GM19238 (cell line): ENCODE results near the gene MEN1.

Experiments used
- DNase-seq: peaks from one replicate; pipeline ENCODE4 v3.0.0; 2011; ENCODE audit warnings: low spot score; ENCODE audit not compliant: insufficient read length

The MEN1 gene

DNA sequence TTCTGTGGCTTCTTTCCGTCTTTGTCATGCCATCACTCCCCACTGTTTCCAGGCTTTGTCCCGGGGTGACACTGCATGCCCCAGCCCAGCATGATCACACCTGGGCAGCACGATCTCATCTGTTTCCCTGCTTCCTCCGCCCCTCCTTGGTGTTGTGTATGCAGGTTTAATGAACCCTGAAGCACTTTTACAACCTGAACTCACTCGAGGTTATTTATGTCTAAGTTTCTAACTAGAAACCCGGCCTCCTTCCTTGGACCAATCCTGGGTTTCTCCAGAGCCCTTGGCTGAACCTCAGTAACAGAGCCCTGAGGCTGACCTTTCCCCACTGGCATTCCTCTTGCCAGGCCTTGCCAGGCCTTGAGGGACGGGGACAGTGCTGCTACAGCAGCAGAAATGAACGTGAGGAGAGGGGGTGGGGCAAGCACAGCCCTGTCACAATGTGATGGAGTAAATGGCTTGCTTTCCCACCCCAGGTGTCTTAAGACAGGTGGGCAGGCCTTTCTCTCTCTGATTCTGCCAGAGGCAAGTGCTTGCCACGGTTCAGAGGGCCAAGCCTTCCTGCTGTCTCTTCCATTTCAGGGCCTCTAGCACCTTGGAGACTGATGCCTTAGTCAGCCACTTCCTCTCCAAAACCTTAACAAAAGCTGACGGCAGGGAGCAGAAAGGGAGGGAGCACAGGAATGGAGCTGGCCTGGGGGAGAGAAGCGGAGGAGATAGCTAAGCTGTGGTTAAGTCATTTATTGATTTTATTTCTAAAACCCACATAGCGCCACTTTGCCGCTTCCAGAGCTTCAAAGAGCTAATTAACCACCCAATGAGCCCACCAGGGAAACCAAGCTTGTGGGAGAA, 47.5 kb downstream of the MEN1 start:
- no peak for DNase-seq

DNA sequence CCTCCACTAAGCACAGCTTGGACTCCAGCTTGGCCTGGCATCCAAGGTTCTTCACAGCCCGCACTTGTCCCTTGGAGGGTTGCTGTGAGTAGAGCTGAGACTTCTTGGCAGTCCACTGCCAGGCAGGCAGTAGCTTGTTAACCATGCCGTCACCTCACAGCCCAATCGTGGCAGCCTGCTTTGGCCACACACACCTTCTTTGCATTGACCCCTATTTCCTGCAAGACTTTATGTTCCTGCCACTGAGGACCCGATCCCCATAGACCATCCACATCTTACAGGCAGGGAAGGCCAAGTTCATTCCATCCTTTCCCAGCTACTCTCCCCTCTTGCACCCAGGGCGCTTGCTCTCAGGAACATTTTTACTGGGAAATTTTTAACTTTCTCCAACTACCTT, 48.1 kb downstream of the MEN1 start:
- no peak for DNase-seq

DNA sequence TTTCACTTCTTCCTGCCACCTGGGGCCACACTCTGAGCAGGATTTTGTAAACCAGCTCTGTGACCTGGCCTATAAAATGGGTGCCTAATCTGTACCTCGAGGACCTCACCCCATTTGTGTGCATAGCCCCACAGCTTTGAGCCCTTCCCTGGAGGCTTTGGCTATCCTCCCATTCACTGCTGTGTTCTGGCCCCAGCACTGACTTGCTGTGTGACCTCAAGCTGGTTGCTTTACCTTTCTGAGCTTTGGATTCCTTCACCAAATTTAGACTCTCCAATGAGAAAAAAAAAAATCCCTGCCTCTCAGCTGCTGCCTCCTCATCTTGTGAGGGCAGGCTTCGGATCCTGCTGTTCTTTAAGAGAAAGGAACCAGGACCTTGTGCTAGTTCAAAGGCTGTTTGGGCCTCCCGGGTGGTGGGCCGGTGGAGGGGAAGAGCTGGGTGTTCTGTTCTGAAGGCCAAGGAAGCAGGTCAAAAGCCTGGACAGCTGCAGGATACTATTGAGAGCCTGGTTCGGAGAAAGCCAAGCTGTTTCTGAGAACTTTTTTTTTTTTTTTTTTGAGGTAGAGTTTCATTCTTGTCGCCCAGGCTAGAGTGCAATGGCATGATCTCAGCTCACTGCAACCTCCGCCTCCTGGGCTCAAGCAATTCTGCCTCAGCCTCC, 49.5 kb downstream of the MEN1 start:
- DNase-seq: no peak

DNA sequence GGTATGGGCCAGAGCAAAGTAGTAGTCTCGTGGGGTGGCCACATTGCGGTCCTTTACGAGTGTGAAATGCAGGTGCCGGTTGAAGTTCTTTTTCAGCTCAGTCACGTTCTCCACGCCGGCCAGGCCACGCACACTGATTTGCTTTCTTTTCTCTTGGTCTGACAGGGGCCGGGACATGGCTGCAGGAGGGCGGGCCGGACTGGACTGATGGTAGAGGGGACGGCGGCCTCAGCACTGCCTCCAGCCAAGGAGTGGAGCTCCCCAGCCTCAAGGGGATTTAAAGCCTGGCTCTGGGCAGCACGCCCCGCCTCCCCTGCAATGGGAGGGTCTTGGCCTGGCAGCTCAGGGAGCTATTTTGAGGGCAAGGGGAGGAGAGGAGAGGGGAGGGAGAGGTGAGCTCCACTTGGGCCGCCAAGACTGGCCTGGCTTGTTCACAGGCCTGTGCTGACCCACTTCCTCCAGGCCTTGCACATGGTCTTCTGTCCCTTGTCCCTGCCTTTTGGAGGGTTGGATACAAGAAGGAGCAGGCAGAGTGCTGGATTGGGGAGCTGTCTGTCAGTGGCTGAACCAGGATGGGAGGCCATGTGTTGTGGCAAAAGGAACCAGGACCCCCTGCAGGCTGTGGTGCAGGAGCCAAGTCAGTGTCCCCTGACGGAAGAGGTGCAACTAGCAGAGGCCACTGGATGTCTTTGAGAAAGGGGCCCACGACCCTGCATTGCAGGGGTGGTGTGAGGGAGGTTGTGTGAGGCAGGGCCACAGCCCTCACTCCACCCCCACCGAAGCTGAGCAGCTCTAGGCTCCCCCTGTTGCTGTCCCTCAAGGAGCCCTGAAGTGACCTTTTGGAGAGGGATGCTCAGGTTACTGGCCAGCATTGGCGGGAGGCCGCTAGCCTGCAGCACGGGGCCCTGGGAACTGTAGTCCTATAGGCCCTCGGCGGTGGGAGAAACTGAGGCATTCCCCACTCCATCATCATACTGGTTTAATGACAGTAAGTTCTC, 50.3 kb downstream of the MEN1 start, which contains the start of gene PYGM:
Gene PYGM, minus strand, starts transcription at position 253 of the 998 bp plus-strand sequence. Its CDS starts 76 bp downstream, at position 177.
- DNase-seq: no peak

DNA sequence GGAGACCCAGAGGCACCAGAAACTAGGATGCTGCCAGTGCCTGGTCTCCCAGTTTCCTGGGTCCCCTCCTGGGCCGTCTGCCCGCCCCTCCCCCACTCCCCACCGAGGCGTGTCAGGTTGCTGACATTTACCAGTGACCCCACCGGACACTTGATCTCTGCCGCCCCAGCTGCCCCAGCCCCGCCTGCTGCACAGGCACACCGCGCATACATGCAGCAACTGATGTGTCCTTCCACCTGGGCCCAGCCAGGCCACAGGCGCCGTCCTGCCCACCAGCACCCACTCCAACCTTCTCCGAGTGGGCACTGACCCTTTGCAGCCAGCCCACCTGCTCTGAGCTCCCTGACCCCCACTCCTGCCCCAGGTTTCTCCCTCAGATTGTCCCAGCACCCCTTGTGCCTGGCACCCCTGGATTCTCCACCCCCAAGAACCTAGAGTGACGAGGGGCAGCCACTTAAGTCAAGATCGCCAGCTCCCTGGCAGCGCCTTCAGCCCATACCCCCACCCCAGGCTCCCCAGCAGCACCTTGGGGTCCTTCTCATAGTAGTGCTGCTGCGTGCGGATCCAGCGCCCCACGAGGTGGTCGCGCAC, 51.1 kb downstream of the MEN1 start:
- no peak for DNase-seq

DNA sequence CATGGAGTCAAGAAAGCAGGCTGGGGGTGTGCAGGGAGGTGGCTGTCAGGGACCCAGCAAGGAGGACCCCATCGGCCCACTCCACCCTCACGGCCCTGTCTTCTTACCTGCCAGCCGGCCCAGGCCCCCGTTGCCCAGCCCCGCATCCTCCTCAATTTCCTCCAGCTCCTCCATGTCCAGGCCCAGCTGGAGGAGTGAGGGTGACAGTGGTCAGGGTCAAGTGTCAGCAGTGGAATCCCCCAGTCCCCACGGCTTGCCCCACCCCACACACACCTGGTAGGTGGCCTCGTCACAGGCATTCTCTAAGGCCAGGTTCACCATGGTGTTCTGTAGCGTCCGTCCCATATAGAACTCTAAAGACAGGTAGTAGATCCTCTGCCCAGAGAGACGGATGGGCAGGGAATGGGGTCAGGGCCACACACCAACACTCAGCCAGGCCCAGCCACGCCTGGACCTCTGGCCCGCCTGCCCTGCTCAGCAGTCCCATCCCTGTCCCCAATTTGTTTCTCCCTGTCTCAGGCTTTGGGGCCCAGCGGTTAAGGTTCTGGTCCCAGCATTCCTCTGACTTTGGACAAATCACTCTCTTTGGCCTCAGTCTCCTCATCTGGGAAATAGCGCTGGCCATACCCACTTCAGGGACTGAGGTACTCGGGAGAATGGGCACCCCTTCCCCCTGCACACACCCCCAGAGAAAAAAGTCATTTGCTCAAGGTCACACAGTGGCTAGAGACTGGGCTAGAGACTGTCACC, 51.8 kb downstream of the MEN1 start:
- DNase-seq: no peak

DNA sequence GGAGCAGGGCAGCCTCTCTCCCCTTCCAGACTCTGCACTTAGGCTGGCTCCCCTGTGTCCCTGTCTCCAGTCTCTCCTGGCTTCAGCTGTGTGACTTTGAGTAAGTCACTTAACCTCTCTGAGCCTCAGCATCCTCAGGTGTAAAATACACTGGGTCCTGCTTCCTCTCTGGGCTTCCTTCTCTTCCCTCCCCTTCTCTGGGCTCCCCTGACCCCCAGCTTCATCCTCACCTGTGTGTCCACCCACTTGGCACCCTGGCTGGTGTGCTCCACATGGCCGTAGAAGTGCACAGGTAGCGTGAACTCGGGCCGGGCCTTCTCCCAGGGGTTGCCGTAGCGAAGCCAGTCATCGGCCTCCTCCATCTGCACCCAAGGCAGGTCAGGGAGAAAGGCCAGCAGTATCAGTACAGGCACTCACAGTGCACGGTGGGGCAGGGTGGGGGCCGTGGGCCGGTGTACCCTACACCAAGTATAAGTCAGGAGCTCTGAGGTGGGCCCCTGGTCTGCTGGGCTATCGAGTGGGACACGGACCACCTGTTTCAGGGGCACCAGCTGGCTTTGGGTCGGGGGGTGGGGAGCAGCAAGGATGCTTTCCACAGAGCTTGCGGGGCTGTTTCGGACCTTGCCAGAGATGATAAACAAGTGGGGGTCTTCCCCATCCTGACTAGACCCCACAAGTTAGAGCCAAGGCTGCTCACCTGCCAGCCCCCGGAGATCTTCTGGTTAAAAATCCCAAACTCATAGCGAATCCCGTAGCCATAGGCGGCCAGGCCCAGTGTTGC, 52.6 kb downstream of the MEN1 start:
- DNase-seq: no peak

DNA sequence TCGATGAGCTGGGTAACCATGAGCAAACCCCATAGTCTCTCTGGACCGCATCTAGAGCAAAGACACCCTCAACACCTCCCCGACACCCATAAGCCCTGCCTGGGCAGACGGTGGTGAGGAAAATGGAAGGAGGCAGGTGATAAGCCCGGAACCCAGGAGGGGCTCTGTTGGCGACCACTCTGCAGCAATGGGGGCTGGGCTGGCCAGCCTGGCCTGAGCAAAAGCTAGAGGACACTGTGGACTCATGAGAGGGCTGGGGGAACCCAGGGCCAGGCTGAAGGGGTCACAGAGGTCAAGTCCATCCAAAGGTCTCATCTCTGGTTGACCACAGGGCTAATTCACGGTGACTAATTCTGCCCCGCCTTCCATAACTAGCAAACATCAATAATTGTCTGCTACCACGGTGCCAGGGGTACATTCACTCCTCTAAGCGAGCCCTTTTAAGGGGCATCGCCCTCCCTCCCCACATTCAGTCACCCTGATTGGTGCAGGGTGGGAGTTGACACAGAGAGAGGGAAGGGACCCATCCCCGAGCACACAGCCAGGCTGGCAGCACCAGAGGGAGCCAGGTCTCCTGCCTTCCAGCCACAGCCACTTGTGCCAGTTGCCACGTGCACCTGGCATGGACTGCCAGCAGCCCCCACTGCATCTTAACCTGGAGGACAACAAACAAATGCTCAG, 54.5 kb downstream of the MEN1 start:
- DNase-seq: no peak

DNA sequence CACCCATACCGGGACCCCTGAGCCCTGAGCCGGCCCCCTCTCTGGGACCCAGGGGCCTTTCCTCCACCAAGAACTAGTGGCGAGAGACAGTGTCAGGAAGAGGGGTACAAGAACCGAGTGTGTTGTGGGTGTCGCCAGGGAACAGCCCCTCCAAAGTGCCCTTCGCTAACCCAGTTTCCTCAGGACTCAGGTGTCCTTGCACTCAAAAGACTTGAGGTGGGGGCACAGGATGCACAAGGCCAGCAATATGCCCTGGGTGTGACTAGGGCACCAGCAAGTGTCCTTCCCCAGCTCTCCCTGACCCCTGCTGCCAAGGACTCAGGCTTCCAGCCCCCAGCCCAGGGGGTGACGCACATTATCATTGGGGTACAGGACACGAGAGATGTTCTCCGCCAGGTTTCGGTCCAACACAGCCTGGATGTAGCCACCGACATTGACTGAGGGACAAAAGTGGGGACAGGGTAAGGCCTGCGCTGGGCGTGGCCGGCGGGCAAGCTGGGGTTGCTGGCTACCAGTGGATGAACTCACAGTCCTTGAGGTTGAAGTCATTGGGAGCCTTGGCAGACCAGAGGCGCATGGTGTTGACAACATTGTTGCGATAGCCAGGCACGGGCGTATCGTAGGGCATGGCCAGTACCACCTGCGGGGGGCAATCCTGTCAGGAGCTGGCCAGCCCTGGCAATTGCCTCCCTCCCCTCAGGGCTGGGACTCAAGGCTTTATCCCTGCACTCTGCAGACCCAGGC, 55.3 kb downstream of the MEN1 start:
- DNase-seq: no peak

DNA sequence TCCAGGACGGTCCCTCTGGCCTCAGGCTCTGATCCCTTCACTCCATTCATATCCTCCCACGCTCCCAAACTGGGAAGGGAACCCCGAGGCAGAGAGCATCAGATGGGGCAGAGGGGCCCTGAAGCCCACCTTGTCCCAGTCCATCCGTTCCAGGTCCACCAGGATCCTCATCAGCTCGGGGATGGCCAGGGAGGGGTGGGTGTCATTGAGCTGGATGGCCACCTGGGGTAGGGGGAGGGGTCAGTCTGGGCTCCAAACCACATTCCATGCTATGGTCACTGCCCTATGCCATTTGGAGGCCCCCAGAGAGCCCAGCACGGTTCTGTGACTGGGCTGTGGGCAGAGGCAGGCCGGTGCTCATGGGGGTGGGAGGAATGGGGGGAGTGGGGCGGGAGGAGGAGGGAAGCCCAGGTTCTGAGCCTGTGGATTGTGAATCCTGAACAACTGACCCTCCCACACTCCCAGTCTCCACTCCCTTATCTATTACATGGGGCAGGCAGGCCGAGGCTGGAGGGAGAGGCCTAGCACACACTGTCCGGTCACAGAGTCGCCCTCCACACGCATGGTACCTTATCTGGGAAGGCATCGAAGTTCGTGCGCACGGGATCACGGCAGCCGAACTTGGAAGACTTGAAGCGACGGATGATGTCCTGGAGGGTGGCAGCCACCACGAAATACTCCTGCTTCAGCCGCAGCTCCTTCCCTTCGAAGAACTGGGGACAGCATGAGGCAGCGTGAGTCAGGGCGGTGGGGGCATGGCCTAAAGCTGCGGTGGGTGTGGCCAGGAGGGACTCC, 56.0 kb downstream of the MEN1 start:
- DNase-seq: no peak
